Measurements from ENCODE around the gene RIPOR2. TPM values are rescaled to one million over a fixed set of nuclear protein-coding genes. Genes with fewer than 3 reads are reported as not detected.

The RIPOR2 gene
- total and polyA plus RNA-seq, 2 donors (not counting 3 experiments of a cell fraction or from before 2014, with no cell fraction given) = 0.10 TPM; not detected in 1

DNA sequence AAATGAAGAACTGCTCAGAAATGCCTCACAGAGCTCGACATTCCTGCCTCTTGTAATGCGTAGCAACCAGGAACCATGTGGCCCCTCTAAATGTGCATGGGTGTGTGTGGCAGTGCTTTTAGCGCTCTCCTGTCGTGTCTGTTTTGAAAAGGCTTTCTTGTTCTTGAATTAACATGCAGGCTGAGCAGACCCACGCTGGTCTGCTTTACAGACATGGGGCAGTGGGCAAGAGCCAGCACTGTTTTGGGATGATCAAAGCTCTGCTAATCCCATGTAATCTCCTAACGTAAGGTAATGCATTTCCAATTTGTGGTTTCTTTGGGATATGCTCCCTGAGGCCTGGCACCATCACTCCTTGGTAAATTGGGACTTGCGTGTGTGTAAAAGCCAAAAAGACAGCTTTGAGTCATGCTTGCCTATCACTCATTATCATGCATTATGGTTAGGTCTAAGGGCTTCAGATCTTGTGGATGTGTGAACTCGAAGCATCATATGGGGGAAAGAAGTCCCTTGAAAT is 11.8 kb downstream of the RIPOR2 start:
- TF ChIP-seq FOS (IDR thresholded peaks at IDR 0.05; ENCODE audit: borderline replicate concordance, insufficient read depth, low read length) (no peak), JUN (IDR thresholded peaks at IDR 0.05; ENCODE audit: borderline replicate concordance, insufficient read depth, insufficient read length, low read depth) (no peak), GATA2 (IDR thresholded peaks at IDR 0.05; ENCODE audit: insufficient read depth, insufficient read length, low read depth, low read length) (no peak), POLR2AphosphoS5 (IDR thresholded peaks at IDR 0.05; ENCODE audit: insufficient read depth, low read depth, low read length) (no peak), MYC (IDR thresholded peaks at IDR 0.05; ENCODE audit: low read depth, low read length) (no peak), MAX (IDR thresholded peaks at IDR 0.05; ENCODE audit: insufficient read depth, insufficient read length) (no peak), EZH2 (IDR thresholded peaks at IDR 0.05; ENCODE audit: borderline replicate concordance, low read depth, low read length, severe bottlenecking) (no peak), POLR2A (IDR thresholded peaks at IDR 0.05; ENCODE audit: low read depth, low read length) (no peak)
- TF ChIP-seq, protein P1, sequence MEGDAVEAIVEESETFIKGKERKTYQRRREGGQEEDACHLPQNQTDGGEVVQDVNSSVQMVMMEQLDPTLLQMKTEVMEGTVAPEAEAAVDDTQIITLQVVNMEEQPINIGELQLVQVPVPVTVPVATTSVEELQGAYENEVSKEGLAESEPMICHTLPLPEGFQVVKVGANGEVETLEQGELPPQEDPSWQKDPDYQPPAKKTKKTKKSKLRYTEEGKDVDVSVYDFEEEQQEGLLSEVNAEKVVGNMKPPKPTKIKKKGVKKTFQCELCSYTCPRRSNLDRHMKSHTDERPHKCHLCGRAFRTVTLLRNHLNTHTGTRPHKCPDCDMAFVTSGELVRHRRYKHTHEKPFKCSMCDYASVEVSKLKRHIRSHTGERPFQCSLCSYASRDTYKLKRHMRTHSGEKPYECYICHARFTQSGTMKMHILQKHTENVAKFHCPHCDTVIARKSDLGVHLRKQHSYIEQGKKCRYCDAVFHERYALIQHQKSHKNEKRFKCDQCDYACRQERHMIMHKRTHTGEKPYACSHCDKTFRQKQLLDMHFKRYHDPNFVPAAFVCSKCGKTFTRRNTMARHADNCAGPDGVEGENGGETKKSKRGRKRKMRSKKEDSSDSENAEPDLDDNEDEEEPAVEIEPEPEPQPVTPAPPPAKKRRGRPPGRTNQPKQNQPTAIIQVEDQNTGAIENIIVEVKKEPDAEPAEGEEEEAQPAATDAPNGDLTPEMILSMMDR (IDR thresholded peaks at IDR 0.05; ENCODE audit: extremely low read depth in 1 of 2, insufficient read depth in 1 of 2, low read depth in 1 of 2, low read length in 2 of 2) = no peak
- Histone ChIP-seq H3K4me2 (ENCODE audit: insufficient read depth, low read length) (no peak overlapping the region), H3K9me1 (replicated peaks; ENCODE audit: control insufficient read depth, extremely low read depth, insufficient read depth, low read length) (no peaks in the 10 kb centered on the region), H3K9me3 (replicated peaks; ENCODE audit: control insufficient read depth, insufficient read depth, low read length) (no peaks in the 10 kb centered on the region), H3K79me2 (ENCODE audit: control insufficient read depth, insufficient read depth, low read length) (no peaks in the 10 kb centered on the region), H3K4me3 (replicated peaks in 1 of 3; ENCODE audit: insufficient read depth in 1 of 3, low read depth in 1 of 3, low read length in 3 of 3) (no peak overlapping the region), H3K4me1 (ENCODE audit: control insufficient read depth, extremely low read depth, insufficient read depth, low read length) (no peaks in the 10 kb centered on the region), H2AFZ (ENCODE audit: low read depth, low read length) (no peak overlapping the region), H4K20me1 (replicated peaks; ENCODE audit: control insufficient read depth, extremely low read depth, insufficient read depth, low read length) (no peaks in the 10 kb centered on the region), H3K27me3 (ENCODE audit: control insufficient read depth in 2 of 2, insufficient read depth in 2 of 2, low read length in 2 of 2) (peaks cover 0 to 2% of the 10 kb centered on the region in 2 experiments), H3K9ac (replicated peaks; ENCODE audit: extremely low read depth, insufficient read depth, low read length) (no peak overlapping the region), H3K27ac (ENCODE audit: insufficient read depth, low read depth, low read length) (no peak overlapping the region), H3K36me3 (ENCODE audit: control insufficient read depth in 2 of 2, extremely low read depth in 1 of 2, insufficient read depth in 2 of 2, low read length in 2 of 2) (no peaks in the 10 kb centered on the region)
- FAIRE-seq (no peak), DNase-seq (ENCODE audit: low read depth, low spot score) (no peak)
- CTCF ChIA-PET = no interaction called here
- intact Hi-C loops (cut with micrococcal nuclease) = no loop called here
- dilution Hi-C loops (cut with MboI; ENCODE audit: extremely low pct_ligation_motif_present, low sequenced_read_pairs) = no loop called here
- no TSS peak for BruUV-seq (replicated peaks)
- POLR2A ChIA-PET = no interaction called here

Data from endothelial cell of umbilical vein (primary cell).